K562 (cell line): Measurements from ENCODE around the gene FSTL4. TPM values are rescaled to one million over a fixed set of nuclear protein-coding genes. Genes with fewer than 3 reads are reported as not detected.

Experiments used
- ARHGAP35 ChIP-seq: fragments of 450-650 bp; IDR thresholded peaks from 2 replicates; pipeline ENCODE4 v1.6.1; 2018; ENCODE audit not compliant: partially characterized antibody
- CBX5 ChIP-seq: IDR thresholded peaks from 2 replicates; pipeline ENCODE4 v1.6.1; 2014; ENCODE audit warnings: low read depth, borderline replicate concordance
- EWSR1 ChIP-seq: fragments of 450-650 bp; IDR thresholded peaks from 2 replicates; pipeline ENCODE4 v1.6.1; 2018; ENCODE audit warnings: borderline replicate concordance, mild to moderate bottlenecking, low read depth, moderate library complexity; ENCODE audit not compliant: partially characterized antibody
- EZH2 ChIP-seq: IDR thresholded peaks from 2 replicates; pipeline ENCODE4 v1.6.1; 2012; ENCODE audit warnings: low read depth, mild to moderate bottlenecking, inconsistent platforms, low read length, borderline replicate concordance
- FIP1L1 ChIP-seq: fragments of 200-400 bp; formaldehyde crosslinking; IDR thresholded peaks from 2 replicates; pipeline ENCODE4 v1.6.1; 2018; ENCODE audit warnings: mild to moderate bottlenecking, low read depth, low read length; ENCODE audit not compliant: poor library complexity, severe bottlenecking
- FOS ChIP-seq: IDR thresholded peaks from 3 replicates; pipeline ENCODE4 v1.6.1; 2011; ENCODE audit not compliant: insufficient read length; ENCODE audit errors: extremely low read depth
- LCOR ChIP-seq: sonication (generic); formaldehyde crosslinking; IDR thresholded peaks from 2 replicates; pipeline ENCODE4 v1.8.0; 2022; ENCODE audit warnings: mild to moderate bottlenecking, missing genetic modification reagents
- MCM5 ChIP-seq: fragments of 450-650 bp; IDR thresholded peaks from 2 replicates; pipeline ENCODE4 v1.6.1; 2016; ENCODE audit warnings: low read depth
- MYC ChIP-seq, 2 experiments: fragments of 250-450 bp in 1 of 2; sonication (Bioruptor Pico) in 1 of 2; IDR thresholded peaks; 2 replicates each; pipeline versions ENCODE4 v1.5.1 to v1.6.1; 2012 to 2021; ENCODE audit warnings: low read depth in 2 of 2, borderline replicate concordance in 1 of 2, improper control_type of control experiment in 1 of 2, low read length in 1 of 2, mild to moderate bottlenecking in 1 of 2, moderate library complexity in 1 of 2
- RBM17 ChIP-seq: fragments of 200-400 bp; formaldehyde crosslinking; IDR thresholded peaks from 2 replicates; pipeline ENCODE4 v1.6.1; 2017; ENCODE audit warnings: low read depth, mild to moderate bottlenecking, low read length, borderline replicate concordance
- SREBF1 ChIP-seq: fragments of 150-350 bp; IDR thresholded peaks from 2 replicates; pipeline ENCODE4 v1.6.1; 2014; ENCODE audit warnings: antibody characterized with exemption, low read depth, low read length, borderline replicate concordance
- XRCC5 ChIP-seq: fragments of 200-400 bp; formaldehyde crosslinking; IDR thresholded peaks from 2 replicates; pipeline ENCODE4 v1.6.1; 2017; ENCODE audit warnings: low read depth, mild to moderate bottlenecking, low read length
- ZNF347 ChIP-seq: fragments of 450-650 bp; formaldehyde crosslinking; IDR thresholded peaks from 2 replicates; pipeline ENCODE4 v1.4.0; 2020; ENCODE audit warnings: low read depth, mild to moderate bottlenecking, moderate library complexity
- ZNF384 ChIP-seq: IDR thresholded peaks from 2 replicates; pipeline ENCODE4 v1.6.1; 2012; ENCODE audit warnings: low read depth, low read length, improper control_type of control experiment
- ZNF445 ChIP-seq: fragments of 250-450 bp; sonication (Bioruptor Pico); IDR thresholded peaks from 2 replicates; pipeline ENCODE4 v1.4.0; 2020; ENCODE audit warnings: low read depth, mild to moderate bottlenecking, moderate library complexity
- polyA plus RNA-seq, 8 experiments: library from polyadenylated mRNA; depleted of rRNA in 4 of 8; stranded (reverse) in 5 of 8; unstranded in 3 of 8; fragments of >200 nt; fragmentation: Nextera tagmentation in 2 of 8; fragmentation: Illumina TruSeq in 1 of 8; extraction: Ambion mirVana in 2 of 8; extraction: Trizol in 1 of 8; gene quantifications; 2 replicates each; pipeline versions ENCODE4 v1.2.1 to v1.2.3, GENCODE V29; 2011 to 2014; ENCODE audit warnings: inconsistent platforms in 1 of 8, missing spikeins in 1 of 8
- total RNA-seq, 7 experiments: library from RNA; depleted of rRNA in 6 of 7; stranded (reverse); fragments of >200 nt in 6 of 7; fragmentation: Illumina TruSeq in 2 of 7; extraction: Trizol in 2 of 7; gene quantifications; 2 replicates each; pipeline versions ENCODE4 v1.2.1 to v1.2.3, GENCODE V29; 2011 to 2021; ENCODE audit warnings: low replicate concordance in 1 of 7
- TF ChIP-seq, protein P1 (sequence below): fragments of 450-650 bp; IDR thresholded peaks from 2 replicates; pipeline ENCODE4 v1.6.1; 2018; ENCODE audit warnings: mild to moderate bottlenecking, low read depth; ENCODE audit not compliant: partially characterized antibody
- TF ChIP-seq, protein P2 (sequence below), 2 experiments: IDR thresholded peaks; 2 replicates each; pipeline ENCODE4 v1.6.1; 2012; ENCODE audit warnings: improper control_type of control experiment in 2 of 2, low read depth in 2 of 2, low read length in 2 of 2, borderline replicate concordance in 1 of 2
- TF ChIP-seq, protein P3 (sequence below): fragments of 200-800 bp; sonication (Bioruptor generic); IDR thresholded peaks from 2 replicates; pipeline ENCODE4 v1.6.1; 2016; ENCODE audit warnings: missing genetic modification characterization, missing compliant biosample characterization

FSTL4 gene
- total and polyA plus RNA-seq, 9 of the 15 experiments (the other 6 are each of a cell fraction or from before 2014, with no cell fraction given): 0.08 to 0.18 (median 0.10) TPM; not detected in 5

- no peak for TF ChIP-seq MYC (IDR thresholded peaks at IDR 0.05; ENCODE audit: low read depth, low read length)
- TF ChIP-seq MYC (CRISPR knock-in tag; IDR thresholded peaks at IDR 0.05; ENCODE audit: borderline replicate concordance, low read depth): no peak
- TF ChIP-seq, protein P1, sequence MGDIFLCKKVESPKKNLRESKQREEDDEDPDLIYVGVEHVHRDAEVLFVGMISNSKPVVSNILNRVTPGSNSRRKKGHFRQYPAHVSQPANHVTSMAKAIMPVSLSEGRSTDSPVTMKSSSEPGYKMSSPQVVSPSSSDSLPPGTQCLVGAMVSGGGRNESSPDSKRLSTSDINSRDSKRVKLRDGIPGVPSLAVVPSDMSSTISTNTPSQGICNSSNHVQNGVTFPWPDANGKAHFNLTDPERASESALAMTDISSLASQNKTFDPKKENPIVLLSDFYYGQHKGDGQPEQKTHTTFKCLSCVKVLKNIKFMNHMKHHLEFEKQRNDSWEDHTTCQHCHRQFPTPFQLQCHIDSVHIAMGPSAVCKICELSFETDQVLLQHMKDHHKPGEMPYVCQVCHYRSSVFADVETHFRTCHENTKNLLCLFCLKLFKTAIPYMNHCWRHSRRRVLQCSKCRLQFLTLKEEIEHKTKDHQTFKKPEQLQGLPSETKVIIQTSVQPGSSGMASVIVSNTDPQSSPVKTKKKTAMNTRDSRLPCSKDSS: peak; percentile 51
- no peak for TF ChIP-seq ZNF445 (CRISPR knock-in tag)
- peak; percentile 49; the same call in 1 of the 2 replicates for TF ChIP-seq ZNF384
- TF ChIP-seq, protein P2, sequence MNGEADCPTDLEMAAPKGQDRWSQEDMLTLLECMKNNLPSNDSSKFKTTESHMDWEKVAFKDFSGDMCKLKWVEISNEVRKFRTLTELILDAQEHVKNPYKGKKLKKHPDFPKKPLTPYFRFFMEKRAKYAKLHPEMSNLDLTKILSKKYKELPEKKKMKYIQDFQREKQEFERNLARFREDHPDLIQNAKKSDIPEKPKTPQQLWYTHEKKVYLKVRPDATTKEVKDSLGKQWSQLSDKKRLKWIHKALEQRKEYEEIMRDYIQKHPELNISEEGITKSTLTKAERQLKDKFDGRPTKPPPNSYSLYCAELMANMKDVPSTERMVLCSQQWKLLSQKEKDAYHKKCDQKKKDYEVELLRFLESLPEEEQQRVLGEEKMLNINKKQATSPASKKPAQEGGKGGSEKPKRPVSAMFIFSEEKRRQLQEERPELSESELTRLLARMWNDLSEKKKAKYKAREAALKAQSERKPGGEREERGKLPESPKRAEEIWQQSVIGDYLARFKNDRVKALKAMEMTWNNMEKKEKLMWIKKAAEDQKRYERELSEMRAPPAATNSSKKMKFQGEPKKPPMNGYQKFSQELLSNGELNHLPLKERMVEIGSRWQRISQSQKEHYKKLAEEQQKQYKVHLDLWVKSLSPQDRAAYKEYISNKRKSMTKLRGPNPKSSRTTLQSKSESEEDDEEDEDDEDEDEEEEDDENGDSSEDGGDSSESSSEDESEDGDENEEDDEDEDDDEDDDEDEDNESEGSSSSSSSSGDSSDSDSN (IDR thresholded peaks at IDR 0.05; ENCODE audit: borderline replicate concordance in 1 of 2, low read depth in 2 of 2, low read length in 2 of 2): no peak
- TF ChIP-seq, protein P3, sequence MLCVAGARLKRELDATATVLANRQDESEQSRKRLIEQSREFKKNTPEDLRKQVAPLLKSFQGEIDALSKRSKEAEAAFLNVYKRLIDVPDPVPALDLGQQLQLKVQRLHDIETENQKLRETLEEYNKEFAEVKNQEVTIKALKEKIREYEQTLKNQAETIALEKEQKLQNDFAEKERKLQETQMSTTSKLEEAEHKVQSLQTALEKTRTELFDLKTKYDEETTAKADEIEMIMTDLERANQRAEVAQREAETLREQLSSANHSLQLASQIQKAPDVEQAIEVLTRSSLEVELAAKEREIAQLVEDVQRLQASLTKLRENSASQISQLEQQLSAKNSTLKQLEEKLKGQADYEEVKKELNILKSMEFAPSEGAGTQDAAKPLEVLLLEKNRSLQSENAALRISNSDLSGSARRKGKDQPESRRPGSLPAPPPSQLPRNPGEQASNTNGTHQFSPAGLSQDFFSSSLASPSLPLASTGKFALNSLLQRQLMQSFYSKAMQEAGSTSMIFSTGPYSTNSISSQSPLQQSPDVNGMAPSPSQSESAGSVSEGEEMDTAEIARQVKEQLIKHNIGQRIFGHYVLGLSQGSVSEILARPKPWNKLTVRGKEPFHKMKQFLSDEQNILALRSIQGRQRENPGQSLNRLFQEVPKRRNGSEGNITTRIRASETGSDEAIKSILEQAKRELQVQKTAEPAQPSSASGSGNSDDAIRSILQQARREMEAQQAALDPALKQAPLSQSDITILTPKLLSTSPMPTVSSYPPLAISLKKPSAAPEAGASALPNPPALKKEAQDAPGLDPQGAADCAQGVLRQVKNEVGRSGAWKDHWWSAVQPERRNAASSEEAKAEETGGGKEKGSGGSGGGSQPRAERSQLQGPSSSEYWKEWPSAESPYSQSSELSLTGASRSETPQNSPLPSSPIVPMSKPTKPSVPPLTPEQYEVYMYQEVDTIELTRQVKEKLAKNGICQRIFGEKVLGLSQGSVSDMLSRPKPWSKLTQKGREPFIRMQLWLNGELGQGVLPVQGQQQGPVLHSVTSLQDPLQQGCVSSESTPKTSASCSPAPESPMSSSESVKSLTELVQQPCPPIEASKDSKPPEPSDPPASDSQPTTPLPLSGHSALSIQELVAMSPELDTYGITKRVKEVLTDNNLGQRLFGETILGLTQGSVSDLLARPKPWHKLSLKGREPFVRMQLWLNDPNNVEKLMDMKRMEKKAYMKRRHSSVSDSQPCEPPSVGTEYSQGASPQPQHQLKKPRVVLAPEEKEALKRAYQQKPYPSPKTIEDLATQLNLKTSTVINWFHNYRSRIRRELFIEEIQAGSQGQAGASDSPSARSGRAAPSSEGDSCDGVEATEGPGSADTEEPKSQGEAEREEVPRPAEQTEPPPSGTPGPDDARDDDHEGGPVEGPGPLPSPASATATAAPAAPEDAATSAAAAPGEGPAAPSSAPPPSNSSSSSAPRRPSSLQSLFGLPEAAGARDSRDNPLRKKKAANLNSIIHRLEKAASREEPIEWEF (CRISPR knock-in tag): no peak
- TF ChIP-seq EZH2: no peak
- TF ChIP-seq SREBF1: no peak
- TF ChIP-seq ZNF347 (CRISPR knock-in tag): no peak
- TF ChIP-seq RBM17: no peak
- no peak for TF ChIP-seq FIP1L1
- TF ChIP-seq EWSR1: no peak
- TF ChIP-seq CBX5: peak; percentile 37; the same call in 1 of the 2 replicates
- no peak for TF ChIP-seq XRCC5
- no peak for TF ChIP-seq ARHGAP35
- TF ChIP-seq MCM5: no peak
- no peak for TF ChIP-seq LCOR (CRISPR knock-in tag)
- TF ChIP-seq FOS: no peak
These were observed 234.6 kb downstream of the FSTL4 start (continued) for GRCh38 chr5:133377736-133378135.
